ENCODE results near the gene TCEAL1.

Gene TCEAL1

GRCh38 chrX:103674531-103675454 lies 46.0 kb downstream of the TCEAL1 start:
- no peak for TF ChIP-seq ZFX (IDR thresholded peaks at IDR 0.05)
- no peak for TF ChIP-seq CTCF (conservative IDR thresholded peaks at IDR 0.05)
- no peak overlapping the region for H3K27ac ChIP-seq

- H3K27ac ChIP-seq = no peak overlapping the region
- TF ChIP-seq CTCF (conservative IDR thresholded peaks at IDR 0.05) (no peak), ZFX (IDR thresholded peaks at IDR 0.05) (no peak)
Observed at GRCh38 chrX:103678199-103678993, 49.6 kb downstream of the TCEAL1 start.

All from C4-2B (cell line).